ENCODE data around the gene RPA1.
A peak's percentile ranks its signal among the peaks of the same experiment; 100 is the strongest.

RPA1 gene

DNA sequence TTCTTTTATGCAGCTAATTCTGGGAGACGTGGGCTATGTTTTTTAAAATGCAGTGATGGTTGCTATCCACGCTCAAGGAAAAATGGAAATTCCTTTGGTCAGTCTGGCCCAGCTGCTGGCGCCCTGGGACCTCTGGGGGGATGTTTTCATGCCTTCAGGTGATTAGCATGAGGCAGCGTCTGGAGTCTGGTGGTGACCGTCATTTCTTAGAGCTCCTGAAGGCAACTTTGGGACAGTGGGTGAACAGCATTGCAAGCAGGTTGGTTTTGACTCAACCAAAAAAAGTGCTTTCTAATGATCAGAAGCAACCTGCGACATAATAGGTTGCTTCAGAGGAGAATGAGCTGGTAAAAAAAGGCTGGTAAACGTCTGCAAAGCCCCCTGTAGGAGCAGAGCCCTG, 82.3 kb downstream of the RPA1 start:
- DNase-seq: no peak

GRCh38 chr17:1913702-1914101, 83.9 kb downstream of the RPA1 start:
- no peak for DNase-seq

DNA sequence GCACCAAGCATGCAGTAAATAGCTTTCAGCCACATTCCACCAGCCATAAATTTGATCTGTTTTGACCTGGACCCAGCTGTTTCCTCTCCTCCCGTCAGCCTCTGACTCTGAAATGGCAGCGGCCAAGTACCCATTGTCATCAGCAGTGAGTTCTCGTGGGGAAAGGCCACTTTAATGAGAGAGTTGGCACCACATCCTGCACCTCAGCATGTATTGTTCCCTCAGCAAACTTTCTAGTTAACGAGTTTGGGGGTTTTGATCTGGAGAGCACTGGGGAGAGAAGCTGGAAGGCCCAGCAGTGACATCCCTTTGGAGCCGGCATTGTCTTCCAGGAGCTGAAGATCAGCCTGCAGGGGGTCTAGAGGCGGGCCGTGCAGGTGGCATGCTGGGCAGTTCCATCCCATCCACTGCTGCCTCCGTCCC, 84.9 kb downstream of the RPA1 start:
- DNase-seq: no peak

DNA sequence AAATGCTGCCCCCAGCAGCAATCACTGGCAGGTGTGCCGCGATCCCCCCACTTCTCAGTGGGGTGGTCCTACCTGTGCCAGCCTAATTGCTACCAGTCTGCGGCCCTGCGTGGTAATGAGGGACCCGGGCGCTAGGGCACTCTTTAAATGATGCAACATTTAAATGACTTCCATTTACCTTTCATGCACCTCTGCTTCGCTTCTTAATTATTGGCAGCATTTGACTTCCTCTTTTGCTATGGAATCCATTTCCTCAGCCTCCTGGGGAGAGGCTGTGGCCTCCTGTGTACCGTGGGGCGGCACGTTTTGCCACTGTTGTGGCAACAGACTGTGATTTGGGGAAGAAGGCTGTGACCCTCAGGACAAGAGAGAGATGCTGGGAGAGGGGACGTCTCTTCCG, 86.1 kb downstream of the RPA1 start:
- DNase-seq: no peak

DNA sequence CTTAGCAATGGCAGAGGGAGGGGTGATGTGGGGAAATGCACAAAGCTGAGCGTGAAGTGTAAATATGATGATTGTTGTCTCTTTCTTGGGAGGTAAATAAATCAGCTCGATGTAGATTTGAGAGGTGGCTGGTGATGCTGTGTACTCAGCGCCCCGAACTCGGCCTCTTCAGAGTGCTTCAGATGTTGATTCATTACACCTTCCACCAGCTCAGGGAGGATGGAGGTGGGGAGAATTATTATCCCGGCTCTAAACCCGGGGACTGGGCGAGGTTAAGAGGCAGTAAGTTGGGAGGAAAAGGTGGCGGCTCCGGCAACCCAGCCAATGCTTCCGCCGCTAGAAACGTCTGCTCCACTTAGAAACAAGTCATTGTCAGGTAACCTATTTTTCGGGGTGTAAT, 86.5 kb downstream of the RPA1 start:
- no peak for DNase-seq

- no peak for DNase-seq
Observed at GRCh38 chr17:1916963-1917715, 87.3 kb downstream of the RPA1 start.

DNA sequence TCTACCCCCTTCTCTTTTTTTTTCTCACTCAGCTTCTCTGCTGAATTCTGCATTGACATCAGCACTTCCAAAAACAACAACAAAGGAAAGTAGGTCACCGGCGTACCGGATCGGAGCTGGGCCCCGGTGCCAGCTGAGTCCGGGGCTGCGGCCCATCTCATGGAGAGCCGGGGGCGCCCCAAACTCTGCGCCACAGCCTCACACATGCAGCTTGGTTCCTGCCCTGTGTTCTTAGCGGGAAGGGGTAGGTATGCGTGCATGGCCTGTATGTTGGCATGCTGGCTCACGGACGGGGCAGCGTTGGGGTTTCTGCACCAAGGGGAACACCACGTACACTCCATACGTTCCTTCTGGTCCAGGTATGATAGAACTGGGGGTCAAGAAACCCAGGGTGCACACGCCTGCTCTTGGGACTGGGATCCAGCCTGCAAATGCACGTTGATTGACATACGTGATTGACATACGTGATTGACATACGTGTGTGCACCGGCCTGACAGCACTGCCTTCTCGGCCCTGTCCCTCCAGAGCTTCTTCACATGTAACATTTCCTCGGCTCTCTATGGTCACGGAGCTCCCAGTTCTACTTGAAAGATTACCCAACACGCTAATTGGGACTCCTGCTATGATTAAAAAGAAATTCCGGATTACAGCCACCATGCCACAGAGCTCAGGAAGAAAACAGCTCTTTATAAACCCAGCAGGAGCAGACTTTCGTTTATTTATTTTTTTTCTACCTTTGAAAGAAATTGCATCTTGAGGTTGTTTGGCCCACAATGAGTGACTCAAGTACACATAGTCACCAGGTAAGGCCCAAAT, 88.7 kb downstream of the RPA1 start:
- DNase-seq: no peak

- DNase-seq: no peak
Observed at GRCh38 chr17:1919201-1919600, 89.4 kb downstream of the RPA1 start.

- no peak for DNase-seq
Observed at GRCh38 chr17:1920948-1921351, 91.1 kb downstream of the RPA1 start.

- DNase-seq: peak; percentile 87
Observed at GRCh38 chr17:1928976-1929375, 99.2 kb downstream of the RPA1 start.

DNA sequence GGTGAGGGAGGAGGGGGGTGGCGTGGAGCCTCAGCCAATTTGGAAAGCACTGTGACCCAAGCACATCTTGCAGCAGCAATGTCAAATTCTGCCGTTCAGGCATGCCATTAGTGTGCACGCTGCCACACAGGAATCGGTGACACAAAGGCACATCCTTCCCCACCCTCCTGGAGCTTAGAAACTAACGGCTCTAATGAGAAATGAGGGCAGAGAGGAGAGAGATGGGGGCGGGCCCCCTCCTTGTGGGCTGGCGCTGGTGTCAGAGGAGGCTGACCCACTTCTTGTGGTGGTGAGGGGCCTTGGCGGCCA, 100.5 kb downstream of the RPA1 start:
- no peak for DNase-seq

- no peak for DNase-seq
Observed at GRCh38 chr17:1931844-1932579, 102.2 kb downstream of the RPA1 start.

DNA sequence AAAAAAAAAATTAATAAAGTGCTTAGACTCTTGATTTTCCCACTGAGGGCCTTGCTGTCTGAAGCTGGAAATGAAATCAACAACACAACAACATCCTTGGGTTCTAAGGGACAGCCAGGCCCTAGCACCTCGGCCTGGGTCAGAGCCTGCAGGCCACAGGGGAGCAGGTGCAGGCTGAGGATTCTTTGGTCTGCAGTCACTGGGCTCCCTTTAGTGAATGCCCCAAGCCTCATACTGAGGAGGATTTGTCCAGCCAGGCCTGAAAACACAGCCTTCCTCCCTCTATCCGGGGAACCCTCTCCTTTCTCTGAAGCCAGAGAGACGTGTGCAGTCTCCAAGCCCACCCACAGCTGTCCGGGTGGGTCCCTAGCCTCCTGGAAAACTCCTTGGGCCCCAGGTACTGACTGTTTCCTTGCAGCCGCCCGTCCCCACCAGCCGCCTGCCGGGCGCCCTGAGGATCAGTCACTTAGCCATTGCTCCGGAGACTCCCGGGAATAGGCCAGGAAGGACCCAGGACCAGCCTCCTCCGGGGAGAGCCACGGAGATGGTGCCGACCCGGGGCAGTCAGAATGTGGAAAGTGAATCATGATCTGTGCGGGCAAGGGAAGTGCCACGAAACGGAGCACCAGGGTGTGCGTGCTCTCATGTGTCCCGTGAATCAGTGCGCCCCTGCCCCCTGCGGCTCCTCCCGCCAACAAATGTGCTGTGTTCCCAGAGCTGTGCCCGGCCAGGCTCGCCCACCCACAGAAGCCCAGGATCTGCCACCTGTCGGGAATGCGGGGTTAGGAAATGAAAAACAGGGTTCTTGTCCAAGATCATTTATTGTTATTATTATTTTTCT, 104.3 kb downstream of the RPA1 start:
- no peak for DNase-seq

GRCh38 chr17:1934901-1935300, 105.1 kb downstream of the RPA1 start:
- DNase-seq: no peak

DNA sequence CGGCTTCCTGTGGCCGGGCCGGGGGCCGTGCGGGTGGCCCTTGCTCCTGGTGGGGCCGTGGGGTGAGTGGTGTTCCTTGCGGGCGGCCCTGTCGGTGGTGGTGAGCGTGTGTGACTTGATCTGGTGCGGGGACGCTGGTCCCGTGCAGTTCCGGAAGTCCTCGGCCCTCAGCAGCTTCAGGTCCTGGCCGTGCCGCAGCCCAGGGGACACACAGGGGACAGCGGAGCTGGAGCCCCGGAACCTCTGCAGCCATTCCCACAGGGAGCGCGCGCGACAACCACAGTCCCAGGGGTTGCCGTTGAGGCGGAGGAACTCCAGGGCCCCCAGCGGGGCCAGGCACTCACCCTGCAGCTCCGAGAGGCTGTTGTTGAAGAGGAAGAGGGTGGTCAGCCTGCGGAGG, 107.0 kb downstream of the RPA1 start:
- DNase-seq: no peak

GRCh38 chr17:1937461-1937860, 107.7 kb downstream of the RPA1 start:
- no peak for DNase-seq

GRCh38 chr17:1939981-1940809, 110.4 kb downstream of the RPA1 start:
- DNase-seq: no peak

DNA sequence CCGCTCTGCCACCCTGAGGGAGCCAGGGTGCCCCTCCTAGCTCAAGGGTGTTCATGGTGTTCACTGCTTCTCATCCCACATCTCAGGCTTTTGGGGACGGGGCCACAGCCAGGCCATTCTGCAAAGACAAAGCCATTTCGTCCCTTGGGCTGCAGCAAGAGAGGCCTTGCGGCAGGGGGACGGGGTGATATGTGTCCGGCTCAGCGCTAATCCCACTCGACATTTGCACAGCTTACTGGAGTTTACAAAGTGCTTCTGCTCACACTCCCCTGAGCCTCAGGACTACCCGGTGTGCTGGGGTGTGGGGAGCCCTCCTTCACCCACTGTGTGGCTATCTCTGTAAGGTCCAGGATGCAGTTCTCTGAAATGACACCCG, 111.0 kb downstream of the RPA1 start:
- DNase-seq: no peak

GRCh38 chr17:1941272-1942065, 111.7 kb downstream of the RPA1 start:
- DNase-seq: no peak

- no peak for DNase-seq
Observed at GRCh38 chr17:1942066-1942365, 112.2 kb downstream of the RPA1 start.

DNA sequence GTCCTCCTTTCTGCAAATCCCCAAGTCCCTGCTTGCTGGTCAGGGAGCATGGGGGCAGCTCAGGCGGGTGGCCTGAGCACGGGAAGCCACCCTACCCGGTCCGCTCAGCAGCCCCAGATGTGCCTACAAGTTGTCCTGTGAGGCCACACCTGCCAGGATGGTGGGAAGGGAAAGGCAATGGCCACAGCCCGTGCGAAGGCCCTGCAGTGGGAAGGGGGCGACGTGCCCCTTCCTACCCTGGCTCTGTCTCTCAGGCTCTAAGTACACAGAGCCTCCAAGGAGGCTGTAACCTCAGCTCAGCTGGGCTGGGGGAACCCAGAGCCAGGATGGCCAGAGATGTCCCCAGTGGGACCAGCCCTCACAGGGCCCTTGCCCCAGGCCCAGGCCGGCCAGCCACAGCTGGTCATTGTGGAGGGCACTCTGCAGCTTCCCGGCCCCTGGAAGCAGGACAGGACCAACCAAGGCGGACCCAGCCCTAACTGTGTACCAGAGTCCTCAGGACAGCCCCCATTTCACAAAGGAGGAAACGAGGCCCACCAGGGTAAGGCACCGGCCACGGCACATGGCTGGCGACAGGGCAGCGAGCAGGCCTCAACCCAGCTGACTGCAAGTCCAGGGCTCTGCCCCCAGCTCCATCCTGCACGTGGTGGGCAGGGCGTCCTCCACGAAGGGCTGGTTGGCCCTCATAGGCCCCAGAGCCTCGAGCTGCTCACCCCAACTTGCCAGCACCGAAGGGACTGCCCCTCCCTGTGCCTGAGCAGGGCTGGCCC, 113.0 kb downstream of the RPA1 start:
- no peak for DNase-seq
